ENCODE results near the gene AGAP2.
A peak's percentile ranks its signal among the peaks of the same experiment; 100 is the strongest.

The AGAP2 gene

DNA sequence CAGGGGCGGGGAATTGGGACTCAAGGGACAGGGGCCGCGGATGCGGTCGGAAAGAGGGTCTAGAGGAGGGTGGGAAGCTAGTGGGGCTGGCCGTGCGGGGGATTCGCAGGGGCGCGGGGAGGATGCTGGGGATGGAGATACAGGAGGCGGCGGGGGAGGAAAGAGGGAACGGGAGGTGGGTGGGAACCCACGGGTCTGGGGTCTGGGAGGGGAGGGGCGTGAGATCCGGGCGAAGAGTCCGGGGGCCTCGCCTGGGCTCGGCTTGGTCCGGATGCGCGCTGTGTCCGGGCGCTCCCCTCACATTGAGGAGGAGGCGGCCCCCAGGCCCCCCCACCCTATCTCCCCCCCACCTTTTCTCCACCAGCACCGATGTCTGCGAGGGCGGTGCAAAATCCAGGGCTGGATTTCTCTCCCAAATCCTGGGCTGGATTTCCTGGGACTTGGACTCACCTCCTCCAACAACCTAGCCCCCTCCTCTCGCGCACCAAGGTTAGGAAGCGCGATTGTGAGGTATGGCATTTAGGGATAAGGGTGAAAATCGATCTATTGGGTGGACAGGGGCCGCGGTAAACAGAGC, at the start of gene AGAP2:
TSS of gene AGAP2 (minus strand) at position 82 of the 577 bp plus-strand sequence. CDS start 496 bp downstream, outside the sequence.
- Histone ChIP-seq H3K4me1 (peaks cover 15 to 41% (median 35%) of the 10 kb centered on the region in 4 donors), H3K27me3 (peaks cover 8 to 83% of the 10 kb centered on the region in 2 donors), H3K36me3 (no peaks in the 10 kb centered on the region), H3K9me3 (no peaks in the 10 kb centered on the region), H3K4me3 (peak within 1 kb of the TSS; percentile 21 to 47), H3K27ac (no peak within 1 kb of the TSS)
- DNase-seq, result no peak
- intact Hi-C loops (cut with DNase I; ENCODE audit: low total_unique reads), result no loop called here
- TF ChIP-seq, protein P1, sequence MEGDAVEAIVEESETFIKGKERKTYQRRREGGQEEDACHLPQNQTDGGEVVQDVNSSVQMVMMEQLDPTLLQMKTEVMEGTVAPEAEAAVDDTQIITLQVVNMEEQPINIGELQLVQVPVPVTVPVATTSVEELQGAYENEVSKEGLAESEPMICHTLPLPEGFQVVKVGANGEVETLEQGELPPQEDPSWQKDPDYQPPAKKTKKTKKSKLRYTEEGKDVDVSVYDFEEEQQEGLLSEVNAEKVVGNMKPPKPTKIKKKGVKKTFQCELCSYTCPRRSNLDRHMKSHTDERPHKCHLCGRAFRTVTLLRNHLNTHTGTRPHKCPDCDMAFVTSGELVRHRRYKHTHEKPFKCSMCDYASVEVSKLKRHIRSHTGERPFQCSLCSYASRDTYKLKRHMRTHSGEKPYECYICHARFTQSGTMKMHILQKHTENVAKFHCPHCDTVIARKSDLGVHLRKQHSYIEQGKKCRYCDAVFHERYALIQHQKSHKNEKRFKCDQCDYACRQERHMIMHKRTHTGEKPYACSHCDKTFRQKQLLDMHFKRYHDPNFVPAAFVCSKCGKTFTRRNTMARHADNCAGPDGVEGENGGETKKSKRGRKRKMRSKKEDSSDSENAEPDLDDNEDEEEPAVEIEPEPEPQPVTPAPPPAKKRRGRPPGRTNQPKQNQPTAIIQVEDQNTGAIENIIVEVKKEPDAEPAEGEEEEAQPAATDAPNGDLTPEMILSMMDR (IDR thresholded peaks at IDR 0.05), result no peak

DNA sequence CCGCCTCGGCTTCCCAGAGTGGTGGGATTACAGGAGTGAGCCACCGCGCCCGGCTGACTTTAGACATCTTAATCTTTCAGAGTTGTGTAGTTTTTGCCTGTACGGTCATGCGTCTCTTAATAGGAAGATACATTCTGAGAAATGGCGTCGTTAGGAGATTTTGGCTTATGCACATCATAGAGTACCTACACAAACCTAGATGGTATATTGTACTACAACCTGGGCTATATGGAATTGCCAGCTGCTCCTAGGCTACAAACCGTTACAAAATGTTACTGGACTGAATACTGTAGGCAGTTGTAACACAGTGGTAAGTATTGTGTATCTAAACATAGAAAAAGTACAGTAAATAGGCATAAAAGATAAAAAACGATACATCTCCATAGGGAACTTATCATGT, 45.3 kb upstream of the AGAP2 start:
- TF ChIP-seq, protein P1 (IDR thresholded peaks at IDR 0.05), result no peak
- intact Hi-C loops (cut with DNase I; ENCODE audit: low total_unique reads), result no loop called here
- Histone ChIP-seq H3K27ac (no peak overlapping the region), H3K36me3 (peaks cover 28 to 52% (median 38%) of the 10 kb centered on the region in 3 donors), H3K4me3 (peak overlapping the region; percentile 76 to 89), H3K9me3 (no peaks in the 10 kb centered on the region), H3K27me3 (no peaks in the 10 kb centered on the region), H3K4me1 (peaks cover 0 to 18% (median 11%) of the 10 kb centered on the region in 4 donors)
- DNase-seq, result no peak

DNA sequence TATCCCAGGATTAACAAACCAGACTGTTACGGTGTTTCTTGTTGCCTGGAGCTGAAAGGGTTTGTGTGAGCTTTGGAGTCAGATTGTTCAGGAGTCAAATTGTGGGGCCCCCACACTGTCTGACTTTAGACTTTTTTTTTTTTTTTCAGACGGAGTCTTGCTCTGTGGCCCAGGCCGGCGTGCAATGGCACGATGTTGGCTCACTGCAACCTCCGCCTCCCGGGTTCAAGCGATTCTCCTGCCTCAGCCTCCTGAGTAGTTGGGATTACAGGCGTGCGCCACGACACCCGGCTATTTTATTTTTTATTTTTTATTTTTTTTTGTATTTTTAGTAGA, 44.9 kb upstream of the AGAP2 start:
- TF ChIP-seq, protein P1 (IDR thresholded peaks at IDR 0.05), result no peak
- DNase-seq, result no peak
- Histone ChIP-seq H3K4me3 (peak overlapping the region; percentile 76 to 89), H3K36me3 (peaks cover 26 to 48% (median 34%) of the 10 kb centered on the region in 3 donors), H3K27me3 (no peaks in the 10 kb centered on the region), H3K27ac (peak overlapping the region; percentile 68 to 75), H3K9me3 (no peaks in the 10 kb centered on the region), H3K4me1 (peaks cover 0 to 18% (median 11%) of the 10 kb centered on the region in 4 donors)
- intact Hi-C loops (cut with DNase I; ENCODE audit: low total_unique reads), result no loop called here

DNA sequence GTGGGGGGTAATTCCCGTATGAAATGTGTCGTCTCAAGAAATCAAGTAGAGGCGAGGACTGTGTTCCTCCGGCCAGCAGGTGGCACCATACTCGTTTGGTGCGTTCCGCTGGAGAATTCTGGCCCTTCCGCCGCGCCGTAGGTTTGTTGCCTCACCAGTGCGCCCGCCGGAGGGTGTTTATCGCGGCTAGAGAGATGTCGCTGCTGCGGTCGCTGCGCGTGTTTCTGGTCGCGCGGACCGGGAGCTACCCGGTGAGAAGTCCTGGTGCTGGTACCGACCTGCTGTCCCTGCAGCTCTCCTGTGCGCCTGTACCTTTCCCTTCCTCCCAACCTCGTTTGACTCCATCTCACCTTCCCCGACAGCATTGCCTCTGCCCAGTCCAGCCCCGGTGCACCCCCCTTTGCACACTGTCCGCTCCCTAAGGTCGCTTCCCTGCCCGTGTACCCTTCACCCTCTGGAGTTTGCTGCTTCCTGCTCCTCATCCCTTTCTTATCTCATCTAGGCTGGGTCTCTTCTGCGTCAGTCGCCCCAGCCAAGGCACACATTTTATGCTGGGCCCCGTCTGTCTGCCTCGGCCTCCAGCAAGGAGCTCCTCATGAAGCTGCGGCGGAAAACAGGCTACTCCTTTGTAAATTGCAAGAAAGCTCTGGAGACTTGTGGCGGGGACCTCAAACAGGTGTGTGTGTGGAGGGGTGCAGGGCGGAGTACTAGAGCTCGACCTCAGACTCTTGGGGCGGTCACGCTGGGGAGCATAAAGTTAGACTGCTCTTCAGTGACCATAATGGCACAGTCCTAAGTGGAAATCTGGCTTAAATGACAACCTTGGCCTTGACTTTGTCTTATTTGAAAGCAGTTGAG, 44.3 kb upstream of the AGAP2 start, which contains the start of gene TSFM:
TSS of gene TSFM (plus strand) at position 180 of the 858 bp plus-strand sequence. CDS start at position 195, 15 bp downstream.
- Histone ChIP-seq H3K27me3 (no peaks in the 10 kb centered on the region), H3K27ac (peak within 1 kb of the TSS; percentile 68 to 75), H3K9me3 (no peaks in the 10 kb centered on the region), H3K4me1 (peaks cover 0 to 18% (median 11%) of the 10 kb centered on the region in 4 donors), H3K36me3 (peaks cover 22 to 44% (median 30%) of the 10 kb centered on the region in 3 donors), H3K4me3 (peak within 1 kb of the TSS; percentile 76 to 89)
- DNase-seq, result peak; percentile 97
- intact Hi-C loops (cut with DNase I; ENCODE audit: low total_unique reads), result no loop called here
- TF ChIP-seq, protein P1 (IDR thresholded peaks at IDR 0.05), result peak; percentile 91 to 94

DNA sequence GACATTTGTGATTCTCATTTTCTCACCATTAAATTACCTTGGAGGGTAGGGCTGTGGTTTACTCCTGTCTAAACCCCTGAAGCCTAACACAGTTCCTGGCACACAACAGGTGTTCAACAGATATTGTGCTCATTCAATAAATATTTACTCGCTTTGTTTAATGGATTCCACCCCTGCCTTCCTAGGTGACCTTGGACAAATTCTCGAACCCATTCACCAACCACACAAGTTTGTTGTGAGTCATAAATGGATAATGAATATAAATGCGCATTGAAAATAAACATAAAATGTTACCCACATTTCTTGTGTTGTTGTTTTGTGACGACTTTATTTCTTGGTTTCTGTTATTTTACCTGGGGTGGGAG, 43.7 kb upstream of the AGAP2 start:
- DNase-seq, result no peak
- TF ChIP-seq, protein P1 (IDR thresholded peaks at IDR 0.05), result no peak
- H3K36me3 ChIP-seq, result peaks cover 22 to 39% (median 24%) of the 10 kb centered on the region in 3 donors
- peak overlapping the region; percentile 68 to 75 for H3K27ac ChIP-seq
- H3K27me3 ChIP-seq, result no peaks in the 10 kb centered on the region
- peak overlapping the region; percentile 76 to 89 for H3K4me3 ChIP-seq
- no peaks in the 10 kb centered on the region for H3K9me3 ChIP-seq
- peaks cover 0 to 18% (median 11%) of the 10 kb centered on the region in 4 donors for H3K4me1 ChIP-seq
- intact Hi-C loops (cut with DNase I; ENCODE audit: low total_unique reads), result no loop called here

Measured in tibial artery (tissue), 4 donors.